Progenitor cell of endocrine pancreas (in vitro differentiated cells): Measurements from ENCODE around the gene VNN1. TPM values are rescaled to one million over a fixed set of nuclear protein-coding genes. Genes with fewer than 3 reads are reported as not detected.

Experiments used
- DNase-seq: peaks from one replicate; pipeline ENCODE4 v3.0.0; 2021; ENCODE audit warnings: low spot score; ENCODE audit not compliant: unreplicated experiment
- H3K27ac Mint-ChIP-seq: 2 replicates; pipeline ENCODE4 v1.8.0; 2021; ENCODE audit warnings: mild to moderate bottlenecking, moderate library complexity, mixed read lengths
- H3K27me3 Mint-ChIP-seq: 2 replicates; pipeline ENCODE4 v1.8.0; 2021; ENCODE audit warnings: mixed read lengths
- H3K36me3 Mint-ChIP-seq: 2 replicates; pipeline ENCODE4 v1.8.0; 2022; ENCODE audit warnings: mixed read lengths; ENCODE audit not compliant: insufficient read depth
- H3K4me1 Mint-ChIP-seq: 2 replicates; pipeline ENCODE4 v1.8.0; 2021; ENCODE audit warnings: low read depth, mixed read lengths
- H3K4me3 Mint-ChIP-seq: 2 replicates; pipeline ENCODE4 v1.8.0; 2021; ENCODE audit warnings: low read depth, mild to moderate bottlenecking, moderate library complexity, mixed read lengths
- H3K9me3 Mint-ChIP-seq: 2 replicates; pipeline ENCODE4 v1.8.0; 2021; ENCODE audit warnings: low read depth, mixed read lengths
- CTCF ChIP-seq: fragments of 200-600 bp; sonication (generic); IDR thresholded peaks from one replicate; pipeline ENCODE4 v1.5.0; 2021; ENCODE audit warnings: antibody characterized with exemption, mild to moderate bottlenecking; ENCODE audit not compliant: unreplicated experiment
- total RNA-seq: library from RNA; stranded (reverse); gene quantifications from 2 replicates; pipeline ENCODE4 v1.2.1, GENCODE V29; 2021

VNN1 gene
- total RNA-seq, 1 donor from 2014 or later = not detected

- no peak for TF ChIP-seq CTCF
- Mint-ChIP-seq H3K27me3 (no peaks in the 10 kb centered on the region), H3K27ac (no peak overlapping the region), H3K9me3 (no peaks in the 10 kb centered on the region), H3K36me3 (no peaks in the 10 kb centered on the region), H3K4me1 (peaks cover 6% of the 10 kb centered on the region), H3K4me3 (no peak overlapping the region)
- DNase-seq = no peak
Observed at GRCh38 chr6:132725947-132726607, 12.2 kb upstream of the VNN1 start.

DNA sequence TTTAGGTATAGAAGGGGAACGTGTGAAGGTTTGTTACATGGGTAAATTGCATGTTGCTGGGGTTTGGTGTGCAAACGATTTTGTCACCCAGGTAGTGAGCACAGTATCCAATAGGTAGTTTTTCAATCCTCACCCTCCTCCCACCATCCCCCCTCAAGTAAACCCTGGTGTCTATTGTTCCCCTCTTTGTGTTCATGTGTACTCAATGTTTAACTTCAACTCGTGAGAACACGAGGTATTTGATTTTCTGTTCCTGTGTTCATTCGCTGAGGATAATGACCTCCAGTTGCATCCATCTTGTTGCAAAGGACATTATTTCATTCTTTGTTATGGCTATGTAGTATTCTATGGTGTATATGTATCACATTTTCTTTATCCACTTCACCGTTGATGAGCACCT is 11.6 kb upstream of the VNN1 start:
- H3K9me3 Mint-ChIP-seq = peaks cover 3% of the 10 kb centered on the region
- no peak overlapping the region for H3K27ac Mint-ChIP-seq
- no peak for DNase-seq
- H3K4me3 Mint-ChIP-seq = no peak overlapping the region
- no peak for TF ChIP-seq CTCF
- H3K4me1 Mint-ChIP-seq = peaks cover 9% of the 10 kb centered on the region
- H3K36me3 Mint-ChIP-seq = no peaks in the 10 kb centered on the region
- no peaks in the 10 kb centered on the region for H3K27me3 Mint-ChIP-seq

DNA sequence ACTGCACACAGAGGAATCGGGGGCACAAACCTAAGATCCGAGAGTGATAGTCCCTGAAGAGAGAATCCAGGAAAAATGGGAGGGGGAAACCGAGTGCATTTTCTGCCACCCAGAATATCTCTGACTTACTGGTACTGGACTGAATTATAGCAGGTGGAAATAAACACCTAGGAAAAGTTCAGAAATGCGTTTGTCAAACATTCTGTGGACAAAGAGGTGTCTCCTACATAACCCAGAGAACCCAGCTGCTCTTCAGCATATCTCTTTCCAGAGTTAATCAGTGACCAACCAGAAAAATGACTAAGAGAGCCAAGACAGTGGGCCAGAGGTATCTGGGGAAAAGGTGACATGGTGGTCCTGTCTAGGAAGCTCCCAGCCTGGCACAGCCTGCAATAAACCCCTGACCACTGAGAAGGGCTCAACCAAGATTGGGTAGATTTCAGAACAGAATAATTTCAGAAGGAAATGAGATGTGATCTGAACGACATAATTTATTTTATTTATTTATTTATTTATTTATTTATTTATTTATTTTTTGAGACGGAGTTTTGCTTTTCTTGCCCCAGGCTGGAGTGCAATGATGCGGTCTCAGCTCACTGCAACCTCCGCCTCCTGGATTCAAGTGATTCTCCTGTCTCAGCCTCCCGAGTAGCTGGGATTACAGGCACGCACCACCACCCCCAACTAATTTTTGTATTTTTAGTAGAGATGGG is 6.0 kb upstream of the VNN1 start:
- no peak for DNase-seq
- H3K27me3 Mint-ChIP-seq = no peaks in the 10 kb centered on the region
- no peaks in the 10 kb centered on the region for H3K36me3 Mint-ChIP-seq
- H3K4me3 Mint-ChIP-seq = no peak overlapping the region
- peaks cover 11% of the 10 kb centered on the region for H3K4me1 Mint-ChIP-seq
- peak overlapping the region; percentile 8 for H3K27ac Mint-ChIP-seq
- H3K9me3 Mint-ChIP-seq = peaks cover 3% of the 10 kb centered on the region
- TF ChIP-seq CTCF = no peak

DNA sequence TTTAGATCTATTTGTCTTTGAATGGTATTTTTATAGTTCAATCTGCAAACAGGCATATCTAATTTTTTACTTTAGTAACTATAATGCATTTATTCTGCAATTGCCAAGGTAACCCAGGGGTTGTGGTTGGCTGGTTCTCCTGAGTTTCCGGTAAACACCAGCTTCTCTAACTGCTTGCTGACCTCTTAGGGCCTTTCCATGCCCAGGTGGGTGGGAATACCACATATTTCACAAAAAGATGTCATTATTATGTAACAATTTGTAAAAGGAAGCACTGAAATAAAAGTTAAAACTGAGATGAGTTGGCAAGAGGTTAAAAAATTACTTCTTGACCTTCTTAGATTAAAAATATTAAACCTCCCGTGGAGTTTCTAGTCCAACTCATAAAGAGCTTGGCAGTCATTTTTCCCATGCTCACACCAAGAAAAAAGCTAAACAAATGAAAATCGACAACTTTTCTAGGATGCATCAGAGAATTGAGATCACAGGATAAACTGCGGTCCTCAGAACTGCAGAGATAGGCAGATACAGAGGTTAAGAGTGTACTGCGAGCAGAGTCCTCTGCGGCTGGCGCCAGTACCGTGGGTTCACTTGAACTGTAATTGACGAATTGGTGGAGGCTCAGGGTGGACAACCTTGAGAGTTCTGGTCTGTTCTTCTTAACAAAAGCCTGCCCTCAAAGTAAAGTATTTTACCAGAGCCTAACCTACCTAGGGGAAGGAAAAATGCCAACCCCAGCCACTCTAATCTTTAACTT is 2.2 kb upstream of the VNN1 start:
- no peak for TF ChIP-seq CTCF
- no peak overlapping the region for H3K4me3 Mint-ChIP-seq
- no peak for DNase-seq
- H3K4me1 Mint-ChIP-seq = peaks cover 9% of the 10 kb centered on the region
- no peaks in the 10 kb centered on the region for H3K27me3 Mint-ChIP-seq
- H3K27ac Mint-ChIP-seq = no peak overlapping the region
- peaks cover 3% of the 10 kb centered on the region for H3K9me3 Mint-ChIP-seq
- no peaks in the 10 kb centered on the region for H3K36me3 Mint-ChIP-seq

- Mint-ChIP-seq H3K27me3 (no peaks in the 10 kb centered on the region), H3K36me3 (no peaks in the 10 kb centered on the region), H3K27ac (no peak overlapping the region), H3K4me1 (peaks cover 7% of the 10 kb centered on the region), H3K4me3 (no peak overlapping the region), H3K9me3 (no peaks in the 10 kb centered on the region)
- DNase-seq = peak; percentile 11
- peak; percentile 33 for TF ChIP-seq CTCF
Observed at GRCh38 chr6:132715204-132715603, 1.3 kb upstream of the VNN1 start.
